Heart left ventricle (tissue), 13 donors: ENCODE measurements around the gene ZSCAN25.

Experiments used
- POLR2A ChIP-seq, 2 donors: fragments of 450-650 bp; IDR thresholded peaks; one replicate each; pipeline ENCODE4 v1.6.1; 2017; ENCODE audit warnings: antibody characterized with exemption in 2 of 2, mild to moderate bottlenecking in 2 of 2, moderate library complexity in 2 of 2
- TF ChIP-seq, protein P1 (sequence below), 12 donors: fragments of 200-600 bp; sonication (generic) in 4 of 12; IDR thresholded peaks; one replicate each; pipeline versions ENCODE4 v1.5.0 to v1.8.0; 2018 to 2022; ENCODE audit warnings: antibody characterized with exemption in 12 of 12, mild to moderate bottlenecking in 5 of 12
- donor health status: ischemic (EF 13 %, LVEDD 7.1; RV severe dilation, severe dysfunction).
- donor health status: DM: no; HTN: yes; CAD: no.
- donor health status: DM: no; HTN: no; CAD: no.
- donor health status: ischemic (EF 25% LVEDD 6.9; RV normal size, moderate dysfunction).
- donor health status: ischemic (EF 25% LVEDD 5.7; RV mildly dilated, moderate dysfunction).
- donor health status: ischemic (EF 35%, LVEDD 5.7; RV mildly dilated, moderate dysfunction).
- donor health status: nonischemic (EF 11% LVEDD 7.7; RV severe dilation, severe dysfunction).
- donor health status: DM: yes; HTN: yes; CAD: no.
- donor health status: PGD.
- donor health status: ischemic (EF 29% LVEDD 5.4; RV normal size, mild dysfunction).
- donor health status: nonischemic (EF 23%, LVEDD 6.1; RV moderate dilation, normal function).

- no peak for TF ChIP-seq POLR2A (IDR thresholded peaks at IDR 0.05)
- TF ChIP-seq, protein P1, sequence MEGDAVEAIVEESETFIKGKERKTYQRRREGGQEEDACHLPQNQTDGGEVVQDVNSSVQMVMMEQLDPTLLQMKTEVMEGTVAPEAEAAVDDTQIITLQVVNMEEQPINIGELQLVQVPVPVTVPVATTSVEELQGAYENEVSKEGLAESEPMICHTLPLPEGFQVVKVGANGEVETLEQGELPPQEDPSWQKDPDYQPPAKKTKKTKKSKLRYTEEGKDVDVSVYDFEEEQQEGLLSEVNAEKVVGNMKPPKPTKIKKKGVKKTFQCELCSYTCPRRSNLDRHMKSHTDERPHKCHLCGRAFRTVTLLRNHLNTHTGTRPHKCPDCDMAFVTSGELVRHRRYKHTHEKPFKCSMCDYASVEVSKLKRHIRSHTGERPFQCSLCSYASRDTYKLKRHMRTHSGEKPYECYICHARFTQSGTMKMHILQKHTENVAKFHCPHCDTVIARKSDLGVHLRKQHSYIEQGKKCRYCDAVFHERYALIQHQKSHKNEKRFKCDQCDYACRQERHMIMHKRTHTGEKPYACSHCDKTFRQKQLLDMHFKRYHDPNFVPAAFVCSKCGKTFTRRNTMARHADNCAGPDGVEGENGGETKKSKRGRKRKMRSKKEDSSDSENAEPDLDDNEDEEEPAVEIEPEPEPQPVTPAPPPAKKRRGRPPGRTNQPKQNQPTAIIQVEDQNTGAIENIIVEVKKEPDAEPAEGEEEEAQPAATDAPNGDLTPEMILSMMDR (IDR thresholded peaks at IDR 0.05): no peak
Measured at GRCh38 chr7:99594948-99595745, 21.6 kb upstream of the ZSCAN25 start.
